K562 (cell line): ENCODE measurements around the gene QRFP. TPM values are rescaled to one million over a fixed set of nuclear protein-coding genes. Genes with fewer than 3 reads are reported as not detected.

Experiments
- ATAC-seq: fragments of 200-7000 bp; cut with Tn5 transposase; 3 replicates; pipeline ENCODE4 v1.9.1; 2020; ENCODE audit warnings: moderate library complexity
- BruUV-seq: library from RNA; stranded (reverse); fragments of 400-500 nt; replicated peaks from 2 replicates; lab custom pipeline; 2021; lab: Mats Ljungman, UMichigan
- CTCF ChIA-PET: fragments of 300-600 bp; formaldehyde crosslinking; extraction: SDS; loops from one replicate; lab custom pipeline; 2021; ENCODE audit warnings: low intra/inter-chr PET ratio; lab: Yijun Ruan, JAX
- POLR2A ChIA-PET: fragments of 300-600, 350-650 bp; sonication (Branson Sonifier 250); formaldehyde crosslinking; extraction: SDS; loops from one replicate; lab custom pipeline; 2021; ENCODE audit warnings: antibody characterized with exemption, inconsistent platforms; lab: Yijun Ruan, JAX
- DNase-seq, 4 experiments: peaks; one replicate each; pipeline versions ENCODE4 v3.0.0 to v3.0.0-alpha.2; 2011 to 2018; ENCODE audit warnings: low spot score in 3 of 4, mixed read lengths in 3 of 4; ENCODE audit errors: extremely low read depth in 1 of 4
- FAIRE-seq: peaks from 2 replicates; lab custom pipeline; 2011; peaks lifted over from hg19 to GRCh38; lab: Jason Lieb, UNC
- H2AFZ ChIP-seq: 2 replicates; pipeline ENCODE4 v1.6.0; 2011; ENCODE audit warnings: low read depth, low read length, control low read depth, inconsistent platforms
- H3K27ac ChIP-seq: fragments of 200-600 bp; 3 replicates; pipeline ENCODE4 v1.8.0; 2011; ENCODE audit warnings: low read depth, mild to moderate bottlenecking, control low read depth, inconsistent platforms, low read length, moderate library complexity, mixed read lengths; ENCODE audit errors: extremely low read depth
- H3K27me3 ChIP-seq, 2 experiments: fragments of 300-600 bp in 1 of 2; 2 replicates in 1 of 2; 3 replicates in 1 of 2; pipeline versions ENCODE4 v1.6.0 to v1.8.0; 2011; ENCODE audit warnings: inconsistent platforms in 2 of 2, low read length in 2 of 2, mild to moderate bottlenecking in 1 of 2, mixed read lengths in 1 of 2, moderate library complexity in 1 of 2; ENCODE audit not compliant: control insufficient read depth in 2 of 2, insufficient read depth in 2 of 2
- H3K36me3 ChIP-seq: fragments of 300-600 bp; 3 replicates; pipeline ENCODE4 v1.8.0; 2011; ENCODE audit warnings: mild to moderate bottlenecking, low read length, inconsistent platforms; ENCODE audit not compliant: control insufficient read depth, insufficient read depth
- H3K4me1 ChIP-seq, 2 experiments: fragments of 200-600 bp in 1 of 2; replicated peaks in 1 of 2; 2 replicates in 1 of 2; 3 replicates in 1 of 2; pipeline versions ENCODE4 v1.5.1 to v1.8.0; 2011; ENCODE audit warnings: inconsistent platforms in 2 of 2, low read length in 2 of 2, mild to moderate bottlenecking in 1 of 2, mixed read lengths in 1 of 2, moderate library complexity in 1 of 2; ENCODE audit not compliant: control insufficient read depth in 2 of 2, insufficient read depth in 2 of 2
- H3K4me2 ChIP-seq: 2 replicates; pipeline ENCODE4 v1.6.1; 2011; ENCODE audit warnings: low read length, control low read depth, inconsistent platforms, mixed read lengths; ENCODE audit not compliant: insufficient read depth
- H3K4me3 ChIP-seq: fragments of 200-600 bp; sonication (generic), shearing (Covaris generic); 2 replicates; pipeline ENCODE4 v1.5.1; 2016; ENCODE audit warnings: control low read depth, inconsistent platforms
- H3K79me2 ChIP-seq: fragments of 200-600 bp; 3 replicates; pipeline ENCODE4 v1.8.0; 2011; ENCODE audit warnings: low read length, inconsistent platforms; ENCODE audit not compliant: control insufficient read depth, insufficient read depth
- H3K9ac ChIP-seq, 2 experiments: 2 replicates each; pipeline versions ENCODE4 v1.6.0 to v1.6.1; 2011; ENCODE audit warnings: low read depth in 2 of 2, low read length in 2 of 2, control low read depth in 1 of 2, inconsistent platforms in 1 of 2, mild to moderate bottlenecking in 1 of 2, mixed read lengths in 1 of 2; ENCODE audit not compliant: insufficient read depth in 1 of 2
- H3K9me1 ChIP-seq: one replicate; pipeline ENCODE4 v1.6.0; 2011; ENCODE audit warnings: inconsistent platforms, mild to moderate bottlenecking, low read length, moderate library complexity; ENCODE audit not compliant: control insufficient read depth, insufficient read depth
- H3K9me3 ChIP-seq: replicated peaks from 2 replicates; pipeline ENCODE4 v1.5.1; 2011; ENCODE audit warnings: low read depth, low read length, inconsistent platforms; ENCODE audit not compliant: control insufficient read depth, insufficient read depth
- H4K20me1 ChIP-seq: replicated peaks from 2 replicates; pipeline ENCODE4 v1.6.1; 2011; ENCODE audit warnings: low read length, inconsistent platforms, mixed read lengths; ENCODE audit not compliant: control insufficient read depth, insufficient read depth
- CBFA2T3 ChIP-seq: fragments of 450-650 bp; IDR thresholded peaks from 2 replicates; pipeline ENCODE4 v1.6.1; 2017
- CCNT2 ChIP-seq: IDR thresholded peaks from 2 replicates; pipeline ENCODE4 v1.6.1; 2011; ENCODE audit warnings: borderline replicate concordance, low read depth, mild to moderate bottlenecking, moderate library complexity, mixed read lengths, low read length; ENCODE audit not compliant: insufficient read length; ENCODE audit errors: extremely low read depth
- CEBPG ChIP-seq, 3 experiments: fragments of 200-800 bp in 1 of 3; sonication (Bioruptor generic) in 1 of 3; sonication (generic) in 1 of 3; formaldehyde crosslinking in 1 of 3; IDR thresholded peaks in 2 of 3; conservative IDR thresholded peaks in 1 of 3; 2 replicates each; pipeline versions ENCODE4 v1.6.1 to v1.8.0; 2016 to 2022; ENCODE audit warnings: missing compliant biosample characterization in 2 of 3, missing genetic modification characterization in 2 of 3, mild to moderate bottlenecking in 1 of 3, missing genetic modification reagents in 1 of 3
- HDAC8 ChIP-seq: fragments of 450-650 bp; IDR thresholded peaks from 2 replicates; pipeline ENCODE4 v1.6.1; 2016; ENCODE audit warnings: mild to moderate bottlenecking, missing genetic modification characterization, moderate library complexity, missing compliant biosample characterization
- ILK ChIP-seq: fragments of 450-650 bp; IDR thresholded peaks from 2 replicates; pipeline ENCODE4 v1.6.1; 2016; ENCODE audit warnings: missing genetic modification characterization, low read depth, mild to moderate bottlenecking, missing compliant biosample characterization, moderate library complexity, borderline replicate concordance
- JUNB ChIP-seq: fragments of 450-650 bp; formaldehyde crosslinking; conservative IDR thresholded peaks from 2 replicates; pipeline ENCODE4 v1.4.0; 2020; ENCODE audit warnings: mild to moderate bottlenecking
- NFE2L1 ChIP-seq: fragments of 450-650 bp; IDR thresholded peaks from 2 replicates; pipeline ENCODE4 v1.6.1; 2016; ENCODE audit warnings: missing genetic modification characterization, low read depth, mild to moderate bottlenecking, missing compliant biosample characterization, moderate library complexity, borderline replicate concordance
- WGBS: fragments of 100-300 bp; shearing (Covaris generic); methylation state at CpG from one replicate; pipeline ENCODE4 v1.1.6; 2016; ENCODE audit warnings: low coverage, mixed read lengths; ENCODE audit not compliant: insufficient coverage; ENCODE audit errors: missing lambda C conversion rate; 5-methylcytosine and 5-hydroxymethylcytosine counted together
- in situ Hi-C: fragments of 300-500 bp; cut with MboI; formaldehyde crosslinking; loops from 4 replicates; pipeline ENCODE4 v1.15.0; 2018; ENCODE audit warnings: inconsistent platforms, mixed read lengths
- intact Hi-C: fragments of 100-400 bp; cut with micrococcal nuclease; formaldehyde crosslinking; loops from 2 replicates; pipeline ENCODE4 v1.14.2; 2022
- polyA plus RNA-seq, 8 experiments: library from polyadenylated mRNA; depleted of rRNA in 4 of 8; stranded (reverse) in 5 of 8; unstranded in 3 of 8; fragments of >200 nt; fragmentation: Nextera tagmentation in 2 of 8; fragmentation: Illumina TruSeq in 1 of 8; extraction: Ambion mirVana in 2 of 8; extraction: Trizol in 1 of 8; gene quantifications; 2 replicates each; pipeline versions ENCODE4 v1.2.1 to v1.2.3, GENCODE V29; 2011 to 2014; ENCODE audit warnings: inconsistent platforms in 1 of 8, missing spikeins in 1 of 8
- total RNA-seq, 7 experiments: library from RNA; depleted of rRNA in 6 of 7; stranded (reverse); fragments of >200 nt in 6 of 7; fragmentation: Illumina TruSeq in 2 of 7; extraction: Trizol in 2 of 7; gene quantifications; 2 replicates each; pipeline versions ENCODE4 v1.2.1 to v1.2.3, GENCODE V29; 2011 to 2021; ENCODE audit warnings: low replicate concordance in 1 of 7
- TF ChIP-seq, protein P1 (sequence below): fragments of 250-450 bp; sonication (Bioruptor Pico); IDR thresholded peaks from 2 replicates; pipeline ENCODE4 v1.5.0; 2020; ENCODE audit warnings: mild to moderate bottlenecking, borderline replicate concordance
- TF ChIP-seq, protein P2 (sequence below): sonication (generic); formaldehyde crosslinking; IDR thresholded peaks from 2 replicates; pipeline ENCODE4 v1.8.0; 2022; ENCODE audit warnings: mild to moderate bottlenecking, low read depth, missing genetic modification reagents
- TF ChIP-seq, protein P3 (sequence below): IDR thresholded peaks from 2 replicates; pipeline ENCODE4 v1.6.1; 2011; ENCODE audit warnings: borderline replicate concordance, low read depth, mild to moderate bottlenecking, moderate library complexity, low read length; ENCODE audit not compliant: insufficient read depth, poor library complexity, severe bottlenecking

Gene QRFP
- total and polyA plus RNA-seq, 9 of the 15 experiments (the other 6 are each of a cell fraction or from before 2014, with no cell fraction given): not detected

DNA sequence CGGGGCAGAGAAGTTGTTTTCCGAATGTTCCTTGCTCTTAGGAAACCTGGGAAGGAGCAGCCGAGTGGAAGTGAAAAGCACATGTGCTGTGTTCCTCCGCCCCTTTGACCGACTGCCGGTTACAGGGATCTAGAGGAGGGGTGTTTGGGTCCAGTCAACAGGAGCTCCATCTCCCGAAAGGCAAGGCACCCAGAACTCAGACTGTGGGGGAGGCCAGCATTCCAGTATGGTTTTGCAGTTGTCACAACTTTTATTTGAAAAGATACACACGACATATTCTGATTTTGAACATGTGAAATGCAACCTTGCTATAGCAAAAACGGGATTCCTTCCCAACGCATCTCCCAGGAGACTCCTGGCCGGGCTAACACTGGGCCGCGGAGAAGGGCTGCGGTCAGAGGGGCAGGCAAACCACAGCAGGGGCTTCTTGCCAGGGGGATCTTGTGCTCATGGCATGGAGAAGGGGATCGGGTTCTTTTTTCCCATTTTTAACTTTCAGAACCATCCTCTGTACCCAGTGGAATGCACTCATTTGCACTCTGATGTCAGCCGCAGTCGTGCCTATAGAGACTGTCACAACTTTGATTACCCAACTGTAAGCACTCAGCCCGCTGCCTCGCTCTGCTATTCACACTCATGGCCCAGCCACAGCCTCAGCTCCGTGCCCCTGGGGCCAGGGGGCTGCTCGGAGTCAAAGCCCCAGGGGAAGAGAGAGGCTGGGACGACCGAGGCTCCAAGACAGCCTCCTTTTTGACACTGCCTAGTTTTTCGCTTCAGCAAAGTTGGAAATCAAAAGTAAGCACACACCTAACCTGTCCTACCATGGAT lies 3.9 kb downstream of the QRFP start:
- DNase-seq (peak in 2 of 4 experiments; percentile 61 to 65), ATAC-seq (no peak)
- ChIA-PET POLR2A (interaction anchor here (0.6 to 14.2 kb wide), 19 partner anchors 9 to 300 kb away, joined by 3 to 334 read pairs (median 4); no protein-coding TSS in a partner anchor), CTCF (no interaction called here)
- no TSS peak for BruUV-seq
- Histone ChIP-seq H3K27ac (no peak overlapping the region), H3K9ac (peak overlapping the region in 1 of 2 experiments; percentile 15; a peak in 1 of 4 replicates), H3K4me2 (no peak overlapping the region), H3K9me1 (peaks cover 8% of the 10 kb centered on the region), H3K4me3 (no peak overlapping the region), H4K20me1 (peaks cover 84% of the 10 kb centered on the region), H3K27me3 (peaks cover 15 to 25% of the 10 kb centered on the region in 2 experiments; a peak in 4 of 5 replicates)
- 71% methylated on average over 24 of the region's 24 CpGs for WGBS
- in situ Hi-C loops: no loop called here
- TF ChIP-seq ILK (tag): no peak
- TF ChIP-seq, protein P1, sequence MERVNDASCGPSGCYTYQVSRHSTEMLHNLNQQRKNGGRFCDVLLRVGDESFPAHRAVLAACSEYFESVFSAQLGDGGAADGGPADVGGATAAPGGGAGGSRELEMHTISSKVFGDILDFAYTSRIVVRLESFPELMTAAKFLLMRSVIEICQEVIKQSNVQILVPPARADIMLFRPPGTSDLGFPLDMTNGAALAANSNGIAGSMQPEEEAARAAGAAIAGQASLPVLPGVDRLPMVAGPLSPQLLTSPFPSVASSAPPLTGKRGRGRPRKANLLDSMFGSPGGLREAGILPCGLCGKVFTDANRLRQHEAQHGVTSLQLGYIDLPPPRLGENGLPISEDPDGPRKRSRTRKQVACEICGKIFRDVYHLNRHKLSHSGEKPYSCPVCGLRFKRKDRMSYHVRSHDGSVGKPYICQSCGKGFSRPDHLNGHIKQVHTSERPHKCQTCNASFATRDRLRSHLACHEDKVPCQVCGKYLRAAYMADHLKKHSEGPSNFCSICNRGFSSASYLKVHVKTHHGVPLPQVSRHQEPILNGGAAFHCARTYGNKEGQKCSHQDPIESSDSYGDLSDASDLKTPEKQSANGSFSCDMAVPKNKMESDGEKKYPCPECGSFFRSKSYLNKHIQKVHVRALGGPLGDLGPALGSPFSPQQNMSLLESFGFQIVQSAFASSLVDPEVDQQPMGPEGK: no peak
- no peak for TF ChIP-seq JUNB
- TF ChIP-seq NFE2L1 (tag): no peak
- no peak for TF ChIP-seq CBFA2T3
- no peak for TF ChIP-seq HDAC8
- no peak for TF ChIP-seq CCNT2
- TF ChIP-seq CEBPG (CRISPR knock-in tag; IDR thresholded peaks at IDR 0.05): no peak
- TF ChIP-seq CEBPG (tag; conservative IDR thresholded peaks at IDR 0.05 in 1 of 2, IDR thresholded peaks at IDR 0.05 in 1 of 2): no peak
- TF ChIP-seq, protein P2, sequence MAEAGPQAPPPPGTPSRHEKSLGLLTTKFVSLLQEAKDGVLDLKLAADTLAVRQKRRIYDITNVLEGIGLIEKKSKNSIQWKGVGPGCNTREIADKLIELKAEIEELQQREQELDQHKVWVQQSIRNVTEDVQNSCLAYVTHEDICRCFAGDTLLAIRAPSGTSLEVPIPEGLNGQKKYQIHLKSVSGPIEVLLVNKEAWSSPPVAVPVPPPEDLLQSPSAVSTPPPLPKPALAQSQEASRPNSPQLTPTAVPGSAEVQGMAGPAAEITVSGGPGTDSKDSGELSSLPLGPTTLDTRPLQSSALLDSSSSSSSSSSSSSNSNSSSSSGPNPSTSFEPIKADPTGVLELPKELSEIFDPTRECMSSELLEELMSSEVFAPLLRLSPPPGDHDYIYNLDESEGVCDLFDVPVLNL (CRISPR knock-in tag): no peak
- TF ChIP-seq, protein P3, sequence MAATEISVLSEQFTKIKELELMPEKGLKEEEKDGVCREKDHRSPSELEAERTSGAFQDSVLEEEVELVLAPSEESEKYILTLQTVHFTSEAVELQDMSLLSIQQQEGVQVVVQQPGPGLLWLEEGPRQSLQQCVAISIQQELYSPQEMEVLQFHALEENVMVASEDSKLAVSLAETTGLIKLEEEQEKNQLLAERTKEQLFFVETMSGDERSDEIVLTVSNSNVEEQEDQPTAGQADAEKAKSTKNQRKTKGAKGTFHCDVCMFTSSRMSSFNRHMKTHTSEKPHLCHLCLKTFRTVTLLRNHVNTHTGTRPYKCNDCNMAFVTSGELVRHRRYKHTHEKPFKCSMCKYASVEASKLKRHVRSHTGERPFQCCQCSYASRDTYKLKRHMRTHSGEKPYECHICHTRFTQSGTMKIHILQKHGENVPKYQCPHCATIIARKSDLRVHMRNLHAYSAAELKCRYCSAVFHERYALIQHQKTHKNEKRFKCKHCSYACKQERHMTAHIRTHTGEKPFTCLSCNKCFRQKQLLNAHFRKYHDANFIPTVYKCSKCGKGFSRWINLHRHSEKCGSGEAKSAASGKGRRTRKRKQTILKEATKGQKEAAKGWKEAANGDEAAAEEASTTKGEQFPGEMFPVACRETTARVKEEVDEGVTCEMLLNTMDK: no peak
- TF ChIP-seq, all 486 proteins: peak for 0
- Histone ChIP-seq H3K9me3 (no peaks in the 10 kb centered on the region), H3K36me3 (peaks cover 27% of the 10 kb centered on the region), H3K4me1 (peaks cover 6 to 56% of the 10 kb centered on the region in 2 experiments; a peak in 4 of 5 replicates), H2AFZ (no peak overlapping the region), H3K79me2 (no peaks in the 10 kb centered on the region)
- intact Hi-C loops: loop anchor here (1.0 kb wide), 2 partner anchors 49 to 106 kb away; no protein-coding TSS in a partner anchor
- FAIRE-seq: no peak
